ENCODE measurements around the gene FOXP3.

Gene FOXP3

DNA sequence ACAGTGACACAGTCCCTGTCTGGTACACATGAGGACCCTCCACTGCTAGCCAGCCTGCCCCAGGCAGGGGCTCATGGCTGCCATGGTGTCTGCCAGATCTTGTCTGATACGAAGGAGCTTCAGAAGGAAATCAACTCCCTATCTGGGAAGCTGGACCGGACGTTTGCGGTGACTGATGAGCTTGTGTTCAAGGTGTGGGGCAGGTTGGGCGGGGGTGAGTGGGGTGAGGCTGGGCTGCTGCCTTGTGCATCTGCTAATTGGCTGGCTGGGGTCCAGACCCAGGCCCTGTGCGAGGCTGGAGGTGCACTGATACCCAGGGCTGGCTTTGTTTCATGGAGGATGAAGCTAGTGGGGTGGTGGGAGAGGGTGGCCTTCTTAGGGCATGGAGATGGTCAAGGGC lies 15.4 kb downstream of the FOXP3 start:
- no peak for DNase-seq

DNA sequence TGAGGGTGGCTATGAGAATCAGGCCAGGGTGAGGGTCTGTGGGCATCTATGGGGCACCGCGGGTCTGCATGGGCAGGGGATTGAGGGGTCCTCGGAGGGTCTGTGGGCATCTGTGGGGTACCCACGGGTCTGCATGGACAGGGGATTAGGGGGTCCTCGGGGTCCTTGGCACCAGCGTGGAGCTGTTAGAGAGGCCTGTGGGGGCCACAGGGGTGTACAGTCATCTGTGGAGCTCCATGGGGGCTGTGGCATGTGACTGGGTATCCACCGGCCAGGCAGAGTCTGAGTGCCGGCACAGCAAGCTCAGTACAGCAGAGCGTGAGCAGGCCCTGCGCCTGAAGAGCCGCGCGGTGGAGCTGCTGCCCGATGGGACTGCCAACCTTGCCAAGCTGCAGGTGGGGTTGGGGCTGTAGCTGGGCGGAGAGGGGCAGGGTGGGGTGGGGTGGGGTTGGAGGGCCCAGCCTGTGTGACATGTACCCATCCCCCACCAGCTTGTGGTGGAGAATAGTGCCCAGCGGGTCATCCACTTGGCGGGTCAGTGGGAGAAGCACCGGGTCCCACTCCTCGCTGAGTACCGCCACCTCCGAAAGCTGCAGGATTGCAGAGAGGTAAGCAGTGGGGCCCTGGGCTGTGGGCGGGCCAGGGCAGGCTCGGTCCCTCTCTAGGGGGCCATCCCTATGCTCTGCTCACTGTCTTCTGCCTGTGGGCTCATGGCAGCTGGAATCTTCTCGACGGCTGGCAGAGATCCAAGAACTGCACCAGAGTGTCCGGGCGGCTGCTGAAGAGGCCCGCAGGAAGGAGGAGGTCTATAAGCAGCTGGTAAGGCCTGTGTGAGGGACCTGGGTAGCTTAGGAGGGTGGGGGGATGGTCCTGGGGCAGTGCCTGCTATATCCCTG lies 16.3 kb downstream of the FOXP3 start:
- DNase-seq = no peak

DNA sequence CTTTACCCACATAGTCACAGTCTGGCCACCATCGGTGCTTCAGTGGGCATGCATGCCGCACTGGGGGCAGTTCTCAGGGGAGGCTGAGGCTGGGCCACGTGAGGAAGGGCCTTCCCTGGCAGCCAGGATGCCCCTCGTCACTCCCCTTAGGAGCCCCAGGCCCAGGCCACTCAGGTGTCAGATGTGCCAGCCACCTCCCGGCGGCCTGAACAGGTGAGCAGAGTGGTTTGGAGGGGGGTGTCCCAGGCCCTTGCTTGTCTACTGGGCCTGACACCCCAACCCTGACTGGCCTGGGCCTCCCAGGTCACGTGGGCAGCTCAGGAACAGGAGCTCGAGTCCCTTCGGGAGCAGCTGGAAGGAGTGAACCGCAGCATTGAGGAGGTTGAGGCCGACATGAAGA lies 17.2 kb downstream of the FOXP3 start:
- DNase-seq = no peak

DNA sequence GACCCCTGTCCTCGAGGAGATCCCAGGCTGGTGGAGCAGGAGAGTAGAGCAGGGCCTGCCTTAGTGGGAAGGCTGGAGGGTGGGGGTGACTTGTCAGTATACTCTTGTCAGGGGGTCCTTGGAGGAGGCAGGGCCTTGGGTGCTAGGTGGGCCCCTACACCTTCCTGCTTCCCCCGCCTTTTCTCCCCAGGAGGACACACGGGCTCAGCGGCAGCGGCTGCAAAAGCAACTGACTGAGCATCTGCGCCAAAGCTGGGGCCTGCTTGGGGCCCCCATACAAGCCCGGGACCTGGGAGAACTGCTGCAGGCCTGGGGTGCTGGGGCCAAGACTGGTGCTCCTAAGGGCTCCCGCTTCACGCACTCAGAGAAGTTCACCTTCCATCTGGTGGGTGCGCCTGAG lies 18.0 kb downstream of the FOXP3 start:
- DNase-seq = no peak

DNA sequence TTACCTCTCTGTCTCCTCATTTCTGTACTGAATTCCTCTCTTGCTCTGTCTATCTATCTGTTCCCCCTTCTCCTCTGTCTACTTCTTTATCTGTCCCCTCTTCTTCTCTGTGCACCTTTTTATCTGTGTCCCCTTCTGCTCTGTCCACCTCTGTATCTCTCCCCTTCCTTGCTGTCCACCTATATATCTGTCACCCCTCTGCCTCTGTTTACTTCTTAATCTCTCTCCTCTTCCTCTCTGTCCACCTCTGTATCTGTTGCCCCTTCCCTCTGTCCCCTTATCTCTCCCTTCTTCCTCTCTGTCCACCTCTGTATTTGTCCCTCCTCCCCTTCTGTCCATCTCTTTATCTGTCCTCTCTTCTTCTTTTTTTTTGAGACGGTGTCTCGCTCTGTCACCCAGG lies 20.3 kb downstream of the FOXP3 start:
- DNase-seq = no peak

DNA sequence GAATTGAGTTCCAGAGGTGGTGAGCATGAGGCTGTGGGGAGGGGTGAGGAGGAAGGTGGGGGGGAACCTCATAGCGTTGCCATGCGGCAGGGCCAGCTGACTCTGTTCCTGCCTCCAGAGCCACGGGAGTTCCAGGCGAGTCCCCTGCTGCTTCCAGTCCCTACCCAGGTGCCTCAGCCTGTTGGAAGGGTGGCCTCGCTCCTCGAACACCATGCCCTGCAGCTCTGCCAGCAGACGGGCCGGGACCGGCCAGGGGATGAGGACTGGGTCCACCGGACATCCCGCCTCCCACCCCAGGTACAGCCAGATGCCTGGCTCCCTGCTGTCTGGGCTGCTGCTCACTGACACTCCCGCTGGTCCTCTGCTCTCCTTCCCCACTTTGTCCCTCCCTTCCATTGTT lies 21.3 kb downstream of the FOXP3 start:
- no peak for DNase-seq

DNA sequence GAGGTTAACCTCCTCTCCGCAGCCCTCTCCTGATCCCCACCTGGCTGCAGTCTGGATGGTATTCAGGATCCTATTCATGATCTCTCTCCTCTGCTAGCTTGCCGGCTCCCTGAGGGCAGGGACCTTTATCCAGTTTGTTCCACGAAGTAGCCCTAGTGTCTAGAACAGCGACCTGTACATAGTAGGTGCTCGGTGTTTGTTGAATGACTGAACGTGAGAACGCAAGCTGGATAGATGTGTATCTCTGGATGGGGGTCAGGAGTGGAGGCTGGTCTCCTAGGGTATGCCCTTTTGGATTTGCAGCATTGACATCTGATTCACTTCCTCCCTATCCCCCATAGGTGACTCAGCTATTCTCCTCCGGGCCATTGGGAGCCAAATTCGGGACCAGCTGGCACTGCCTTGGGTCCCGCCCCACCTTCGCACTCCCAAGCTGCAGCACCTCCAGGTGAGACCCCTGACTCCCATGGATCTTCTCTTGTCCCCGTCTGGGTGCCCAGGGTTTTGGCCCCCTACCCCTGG lies 21.9 kb downstream of the FOXP3 start:
- no peak for DNase-seq

DNA sequence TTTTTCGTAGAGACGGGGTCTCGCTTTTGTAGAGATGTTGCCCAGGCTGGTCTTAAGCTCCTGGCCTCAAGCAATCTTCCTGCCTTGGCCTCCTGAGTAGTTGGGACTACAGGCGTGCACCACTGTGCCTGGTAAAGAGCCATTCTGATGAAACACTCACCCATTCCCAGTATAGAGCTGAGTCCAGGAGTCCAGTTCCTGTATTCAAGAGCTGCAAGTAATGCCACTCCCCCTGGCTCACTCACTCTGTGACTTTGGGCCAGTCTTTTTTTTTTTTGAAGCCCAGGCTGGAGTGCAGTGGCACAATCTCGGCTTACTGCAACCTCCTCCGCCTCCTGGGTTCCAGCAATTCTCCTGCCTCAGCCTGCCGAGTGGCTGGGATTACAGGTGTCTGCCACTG lies 25.8 kb downstream of the FOXP3 start:
- DNase-seq = no peak

DNA sequence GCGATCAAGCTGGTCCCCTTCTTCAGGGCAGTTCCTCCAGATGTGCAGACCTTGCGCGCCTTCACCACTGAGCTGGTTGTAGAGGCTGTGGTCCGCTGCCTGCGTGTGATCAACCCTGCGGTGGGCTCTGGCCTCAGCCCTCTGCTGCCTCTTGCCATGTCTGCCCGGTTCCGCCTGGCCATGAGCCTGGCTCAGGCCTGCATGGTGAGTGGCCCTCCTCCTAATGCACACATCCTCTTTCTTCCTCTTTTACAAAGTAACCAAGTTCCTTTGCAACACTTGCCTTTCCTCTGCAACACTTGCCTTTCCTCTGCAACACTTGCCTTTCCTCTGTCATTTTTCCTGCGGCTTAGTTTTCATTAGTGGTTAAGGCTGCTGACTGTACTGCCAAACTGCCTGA lies 27.4 kb downstream of the FOXP3 start:
- DNase-seq = no peak

DNA sequence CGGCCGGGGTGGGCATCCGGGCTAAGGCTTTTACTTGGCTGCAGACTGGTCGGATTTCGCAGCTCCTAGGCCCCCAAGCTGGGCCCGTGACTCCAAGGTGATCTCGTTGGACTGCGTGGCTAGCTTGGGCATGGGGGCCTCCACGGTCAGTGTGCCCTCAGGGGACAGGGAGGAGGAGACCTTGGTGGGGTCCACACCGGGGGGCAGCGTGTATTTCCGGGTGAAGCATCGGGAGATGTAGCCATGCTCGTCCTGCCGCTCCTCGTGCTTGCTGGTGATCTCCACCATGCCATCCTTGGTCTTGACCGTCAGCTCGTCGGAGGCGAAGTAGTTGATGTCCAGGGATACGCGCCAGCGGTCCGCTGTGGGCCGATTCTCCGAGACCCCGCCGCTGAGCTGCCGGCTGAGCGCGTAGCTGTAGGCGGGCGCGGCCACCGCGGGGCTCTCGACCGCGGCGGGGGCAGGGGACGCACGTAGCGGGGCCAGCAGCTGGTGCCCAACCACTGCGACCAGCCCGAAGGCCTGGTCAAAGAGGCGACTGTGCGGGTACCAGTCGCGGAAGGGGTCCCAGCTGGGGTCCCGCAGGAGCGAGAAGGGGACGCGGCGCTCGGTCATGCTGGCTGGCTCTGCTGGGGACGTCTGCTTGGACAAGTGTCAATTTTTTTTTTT lies 30.5 kb downstream of the FOXP3 start:
- no peak for DNase-seq

DNA sequence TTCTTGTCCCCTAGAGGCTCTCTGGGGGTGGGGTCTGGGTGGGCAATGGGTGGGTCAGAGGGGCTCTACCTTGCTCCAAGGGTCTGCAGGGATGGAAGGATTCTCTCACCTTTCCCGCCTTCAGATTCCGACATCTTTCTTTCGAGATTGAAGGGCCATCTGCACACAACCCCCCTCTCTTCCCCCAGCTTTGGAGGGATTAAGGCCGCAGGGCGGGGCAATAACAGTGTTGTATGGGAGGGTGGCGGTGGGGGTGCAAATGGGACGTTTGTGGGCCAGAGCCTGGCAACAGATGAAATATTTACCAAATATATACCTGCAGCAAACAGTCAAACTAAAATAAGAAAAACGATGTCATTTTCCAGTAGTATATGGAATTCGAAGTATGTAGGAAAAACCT lies 31.3 kb downstream of the FOXP3 start, which contains the start of gene CACNA1F:
Gene CACNA1F (minus strand): TSS at position 165 of the 400 bp plus-strand sequence. CDS start 31 bp downstream, at position 134.
- DNase-seq = no peak

DNA sequence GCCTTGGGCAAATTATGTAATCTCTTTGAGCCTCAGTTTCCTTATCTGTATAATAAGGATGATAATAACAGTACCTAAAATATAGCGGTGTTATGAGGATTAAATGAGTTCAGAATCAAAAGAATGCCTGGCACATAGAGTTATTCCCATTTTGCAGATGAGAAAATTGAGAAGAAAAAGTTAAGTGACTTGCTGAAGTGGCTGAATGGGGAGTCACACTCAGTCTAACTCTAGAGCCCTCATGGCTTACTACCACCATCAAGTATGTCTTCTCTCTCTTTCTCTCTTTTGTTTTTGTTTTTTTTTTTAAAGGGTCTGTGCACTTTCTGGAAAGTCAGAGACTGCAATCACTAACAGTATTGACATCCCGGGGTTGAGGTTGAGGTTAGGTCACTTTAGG lies 32.0 kb downstream of the FOXP3 start:
- no peak for DNase-seq

DNA sequence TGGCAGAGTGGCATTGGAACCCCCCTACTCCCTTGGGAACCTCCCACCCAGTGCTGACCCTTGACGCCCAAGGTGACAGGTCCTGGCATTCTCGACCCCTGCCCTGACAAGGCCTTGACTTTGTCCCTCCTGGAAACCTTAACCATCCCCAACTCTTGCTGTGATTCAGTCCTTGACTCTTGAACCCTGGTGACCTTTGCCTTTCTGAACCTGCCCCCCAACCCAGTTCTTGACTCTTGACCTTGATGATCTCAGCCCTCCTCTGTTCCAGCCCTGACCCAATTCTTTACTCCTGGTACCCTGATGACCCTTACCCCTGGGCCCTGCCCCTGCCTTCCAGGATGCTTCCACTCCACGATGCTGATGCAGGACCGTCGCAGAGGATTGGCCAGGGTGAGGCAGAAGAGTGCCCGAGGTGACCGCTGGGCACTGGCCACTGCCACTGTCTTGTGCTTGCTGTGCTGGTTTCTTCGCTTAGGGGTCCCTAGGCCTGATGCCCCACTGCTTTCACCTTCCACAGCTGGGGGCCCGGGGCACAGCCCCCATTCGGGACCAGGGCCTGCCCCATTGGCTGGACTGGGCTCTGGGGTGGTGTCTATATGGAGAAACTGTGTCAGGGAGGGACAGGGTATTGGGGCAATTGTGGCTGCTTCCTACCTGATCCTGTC lies 33.0 kb downstream of the FOXP3 start:
- DNase-seq = no peak

DNA sequence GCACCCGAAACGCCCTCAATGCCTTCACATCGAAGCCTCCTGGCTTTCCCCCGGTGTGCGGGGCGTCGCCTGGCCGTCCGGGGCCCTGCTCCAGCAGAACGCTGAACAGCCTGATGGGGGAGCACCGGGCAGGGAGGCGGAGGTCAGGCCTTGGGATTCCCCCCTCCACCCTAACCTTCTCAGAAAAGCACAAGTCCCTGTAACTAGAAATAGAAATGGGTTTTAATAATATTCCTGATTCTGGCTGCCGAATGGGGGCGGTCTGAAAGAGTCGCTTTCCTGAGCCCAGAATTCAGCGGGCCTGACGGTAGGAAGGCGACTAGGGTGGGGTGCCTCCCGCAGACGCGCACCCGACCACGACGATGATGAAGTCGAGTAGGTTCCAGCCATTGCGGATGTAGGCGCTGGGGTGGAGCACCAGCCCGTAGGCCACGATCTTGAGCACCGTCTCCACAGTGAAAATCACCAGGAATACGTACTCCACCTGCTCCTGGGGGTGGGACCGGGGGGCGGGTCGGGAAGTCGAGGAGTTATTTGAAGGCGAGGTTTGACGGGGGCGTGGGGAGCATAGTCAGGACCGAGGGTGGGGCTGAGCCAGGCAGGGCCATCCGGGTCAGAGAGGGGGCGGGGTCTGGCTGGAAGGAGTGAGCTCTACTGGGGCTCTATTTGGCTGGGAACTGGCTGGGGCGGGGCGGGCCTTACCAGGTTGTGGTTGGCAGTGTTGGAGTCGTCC lies 33.8 kb downstream of the FOXP3 start:
- DNase-seq = peak; percentile 93

DNA sequence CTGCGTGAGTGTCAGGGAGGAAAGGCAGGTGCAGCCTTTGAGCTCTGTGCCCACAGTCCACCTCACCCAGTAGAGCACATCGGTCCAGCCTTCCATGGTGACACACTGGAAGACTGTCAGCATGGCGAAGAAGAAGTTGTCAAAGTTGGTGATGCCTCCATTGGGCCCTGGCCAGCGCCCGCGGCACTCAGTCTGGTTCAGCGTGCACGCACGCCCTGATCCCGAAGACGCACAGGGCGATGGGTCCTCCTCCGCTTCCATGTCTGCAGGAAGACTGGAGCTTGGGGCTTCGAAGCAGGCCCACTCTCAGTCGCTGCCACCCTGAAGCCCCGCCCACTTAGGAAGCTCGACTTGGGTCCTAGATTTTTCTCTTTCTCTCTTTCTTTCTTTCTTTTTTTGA lies 36.3 kb downstream of the FOXP3 start:
- no peak for DNase-seq

DNA sequence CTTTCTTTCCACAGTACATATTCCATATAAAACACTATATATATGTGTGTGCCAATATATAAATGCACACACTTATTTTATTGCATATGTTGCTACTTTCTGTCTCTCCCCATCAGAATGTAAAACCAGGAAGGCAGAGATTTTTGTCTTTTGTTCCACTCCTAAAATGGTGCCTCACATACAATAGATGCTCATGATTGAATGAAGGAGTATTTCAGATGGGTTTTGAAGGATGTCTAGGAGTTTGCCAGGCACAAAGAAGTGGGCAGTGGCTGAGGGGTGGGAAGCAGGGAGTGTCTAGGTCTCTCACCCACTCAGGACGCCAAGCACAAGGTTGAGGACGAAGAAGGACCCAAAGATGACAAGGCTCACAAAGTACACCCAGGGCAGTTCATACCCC lies 36.8 kb downstream of the FOXP3 start:
- DNase-seq = no peak

DNA sequence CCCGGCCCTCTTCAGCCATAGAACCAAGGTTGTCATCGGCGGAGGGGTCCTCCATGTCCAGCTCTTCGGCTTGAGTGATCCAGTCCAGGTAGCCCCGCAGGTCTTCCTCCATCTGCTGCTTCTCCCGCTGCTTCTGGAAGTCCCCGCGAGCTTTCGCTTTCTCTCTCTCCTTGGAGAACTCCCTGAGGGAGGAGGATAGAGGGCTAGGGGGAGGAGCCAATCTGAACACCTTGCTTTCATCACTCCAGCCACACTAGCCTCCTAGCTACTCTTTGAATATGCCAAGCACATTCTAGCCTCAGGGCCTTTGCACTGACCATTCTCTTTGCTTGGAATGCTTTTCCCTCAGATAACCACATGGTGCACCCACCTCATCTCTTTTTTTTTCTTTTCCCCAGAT lies 37.6 kb downstream of the FOXP3 start:
- DNase-seq = peak; percentile 12

DNA sequence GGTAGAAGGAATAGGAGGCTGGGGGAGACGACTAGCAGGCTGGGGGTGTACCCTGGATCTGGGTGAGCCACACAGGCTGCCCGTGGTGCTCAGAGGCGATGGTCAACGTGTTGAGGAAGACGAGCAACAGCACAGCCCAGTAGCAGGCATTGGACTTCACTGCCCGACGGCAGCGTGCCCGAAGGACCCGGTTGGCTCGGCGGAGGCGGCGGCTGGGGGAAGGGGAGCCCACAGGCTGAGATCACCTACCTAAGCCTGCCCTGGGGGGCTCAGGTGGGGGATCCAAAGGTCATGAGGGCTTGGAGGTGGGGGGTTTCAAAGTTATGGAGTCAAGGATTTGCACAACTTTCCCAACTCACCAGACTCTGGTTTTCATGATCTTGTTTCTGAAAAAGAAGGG lies 38.7 kb downstream of the FOXP3 start:
- no peak for DNase-seq

DNA sequence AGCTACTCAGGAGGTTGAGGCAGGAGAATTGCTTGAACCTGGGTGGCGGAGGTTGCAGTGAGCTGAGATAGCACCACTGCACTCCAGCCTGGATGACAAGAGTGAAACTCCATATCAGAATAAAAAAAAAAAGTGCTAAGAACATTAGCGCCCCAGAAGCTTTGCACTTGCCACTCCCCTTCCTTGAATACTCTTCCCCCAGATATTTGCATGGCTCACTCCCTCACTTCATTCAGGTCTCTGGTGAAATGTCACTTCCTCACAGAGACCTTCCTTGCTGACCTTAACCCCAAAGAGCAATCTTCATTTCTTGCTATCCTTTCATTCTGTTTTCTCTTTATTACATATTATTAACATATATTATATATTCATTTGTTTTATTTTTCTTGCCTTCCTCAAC lies 42.6 kb downstream of the FOXP3 start:
- DNase-seq = no peak

DNA sequence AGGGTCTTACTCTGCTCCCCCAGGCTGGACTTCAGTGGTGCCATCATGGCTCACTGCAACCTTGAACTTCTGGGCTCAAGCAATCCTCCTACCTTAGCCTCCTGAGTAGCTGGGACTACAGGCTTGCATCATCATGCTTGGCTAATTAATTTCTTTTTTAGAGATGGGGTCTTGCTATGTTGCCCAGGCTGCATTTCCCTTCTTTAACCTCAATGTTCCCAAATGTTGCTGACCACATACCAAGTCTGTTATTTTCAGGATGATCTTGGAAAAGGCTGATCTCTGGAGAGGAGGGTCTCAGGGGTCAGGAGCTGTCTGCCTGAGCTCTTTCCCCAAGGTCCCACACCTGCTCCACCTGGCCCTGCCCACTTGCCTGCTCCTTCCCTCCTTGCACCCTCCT lies 44.4 kb downstream of the FOXP3 start:
- DNase-seq = no peak

DNA sequence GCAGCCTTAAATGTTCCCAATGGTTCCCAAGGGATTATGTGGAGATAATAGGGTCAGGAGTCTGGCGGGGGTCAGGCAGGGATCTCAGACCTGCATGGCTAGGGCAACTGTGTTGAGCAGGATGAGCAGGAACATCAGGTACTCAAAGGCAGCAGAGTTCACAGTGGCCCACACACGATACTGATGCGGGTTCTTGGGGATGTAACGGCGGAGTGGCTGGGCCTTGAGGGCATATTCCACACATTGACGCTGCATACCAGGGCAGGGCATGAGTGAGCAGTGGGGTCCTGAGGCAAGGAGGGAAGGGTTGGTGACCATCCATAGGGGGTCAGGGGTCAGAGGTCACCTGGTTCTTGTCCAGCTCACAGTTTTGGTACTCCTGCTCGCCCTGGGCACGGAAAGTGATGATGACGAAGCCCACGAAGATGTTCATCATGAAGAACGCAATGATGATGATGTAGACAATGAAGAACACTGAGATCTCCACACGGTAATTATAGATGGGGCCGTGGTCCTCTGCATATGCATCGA lies 49.4 kb downstream of the FOXP3 start:
- no peak for DNase-seq

DNA sequence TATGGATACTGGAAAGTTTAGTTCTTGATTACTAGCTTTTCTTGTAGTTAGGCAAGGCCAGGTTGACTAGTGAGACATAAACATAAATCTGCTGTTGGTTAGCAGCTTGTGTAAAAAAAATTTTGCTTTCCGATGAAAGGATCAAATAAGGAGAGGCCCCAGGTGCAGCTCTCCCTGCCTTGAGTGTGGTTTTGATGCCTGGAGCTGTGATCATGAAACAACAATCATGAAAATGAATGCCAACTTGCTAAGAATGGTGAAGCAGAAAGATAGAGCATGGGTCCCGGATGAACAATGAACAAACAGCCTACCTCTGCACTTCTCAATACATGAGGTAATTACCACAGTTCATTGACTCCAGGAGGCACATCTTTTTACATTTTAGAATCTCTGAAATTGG lies 50.1 kb downstream of the FOXP3 start:
- no peak for DNase-seq

DNA sequence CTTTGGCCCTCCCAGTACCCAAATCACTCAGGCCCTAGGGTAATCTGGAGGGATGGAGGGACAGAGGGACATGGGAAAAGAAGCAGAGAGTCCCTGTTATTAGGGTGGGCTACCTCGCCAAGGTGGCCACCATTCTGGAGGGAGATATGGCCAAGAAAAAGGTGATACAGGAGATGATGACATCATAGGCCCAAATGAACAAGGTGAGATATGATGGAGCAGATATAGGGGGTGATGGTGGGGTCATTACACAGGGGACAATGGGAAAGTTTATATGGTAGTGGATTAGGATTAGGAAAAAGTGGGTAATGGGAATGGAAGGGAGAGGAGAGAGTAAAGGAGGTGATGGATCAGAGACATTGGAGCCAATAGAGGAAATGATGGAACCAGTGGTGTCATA lies 51.6 kb downstream of the FOXP3 start:
- DNase-seq = no peak

All from DMS53 (cell line).